ENCODE results near the gene IL36A. TPM values are rescaled to one million over a fixed set of nuclear protein-coding genes. Genes with fewer than 3 reads are reported as not detected.

Gene IL36A
- polyA plus RNA-seq, 1 of the 3 experiments (the other 2 are of a cell fraction) = not detected

- H3K79me2 ChIP-seq (ENCODE audit: insufficient read depth) = no peaks in the 10 kb centered on the region
- no peak for DNase-seq
- H3K4me1 ChIP-seq (ENCODE audit: control insufficient read depth in 1 of 2, insufficient read depth in 2 of 2, low read depth in 1 of 2, low read length in 1 of 2) = no peaks in the 10 kb centered on the region
- no peaks in the 10 kb centered on the region for H3K9me3 ChIP-seq
- no peaks in the 10 kb centered on the region for H3F3A ChIP-seq (replicated peaks; ENCODE audit: insufficient read depth)
- no peak overlapping the region for H3K27ac ChIP-seq (ENCODE audit: low read depth in 2 of 2, low read length in 1 of 2)
- H4K20me1 ChIP-seq (ENCODE audit: insufficient read depth) = no peaks in the 10 kb centered on the region
- POLR2A ChIA-PET = no interaction called here
- no peak overlapping the region for H3K4me3 ChIP-seq (ENCODE audit: low read depth in 2 of 2, low read length in 1 of 2)
- H3K9ac ChIP-seq = no peak overlapping the region
- no peak for TF ChIP-seq CTCF (IDR thresholded peaks at IDR 0.05)
- no peak for TF ChIP-seq JUND (IDR thresholded peaks at IDR 0.05)
- TF ChIP-seq EP300 (IDR thresholded peaks at IDR 0.05; ENCODE audit: borderline replicate concordance in 1 of 2, low read depth in 1 of 2, low read length in 1 of 2) = no peak
- TF ChIP-seq RCOR1 (IDR thresholded peaks at IDR 0.05; ENCODE audit: low read length) = no peak
- no peak for TF ChIP-seq CHD2 (IDR thresholded peaks at IDR 0.05; ENCODE audit: low read length, partially characterized antibody)
- no peak for TF ChIP-seq MEF2A (IDR thresholded peaks at IDR 0.05; ENCODE audit: borderline replicate concordance, low read depth)
- TF ChIP-seq YY1 (IDR thresholded peaks at IDR 0.05; ENCODE audit: low read depth) = no peak
- TF ChIP-seq ZBTB33 (IDR thresholded peaks at IDR 0.05; ENCODE audit: borderline replicate concordance, low read depth) = no peak
- no peaks in the 10 kb centered on the region for H3K36me3 ChIP-seq (replicated peaks in 1 of 2; ENCODE audit: control insufficient read depth in 1 of 2, insufficient read depth in 2 of 2, low read length in 1 of 2)
- CTCF ChIA-PET = interaction anchor here (0.6 kb wide), 1 partner anchor 9 kb away, joined by 3 read pairs; no protein-coding TSS in a partner anchor
- H3K9me2 ChIP-seq = no peaks in the 10 kb centered on the region
- no peak overlapping the region for H2AFZ ChIP-seq (ENCODE audit: low read depth)
- no peak overlapping the region for H3K4me2 ChIP-seq
- H3K27me3 ChIP-seq (ENCODE audit: insufficient read depth) = peaks cover 3% of the 10 kb centered on the region; the same call in 1 of the 2 replicates
- WGBS (ENCODE audit: low lambda C conversion rate) = 8% methylated on average over 1 of the region's 1 CpG
Measured at GRCh38 chr2:113032737-113033136, 27.5 kb downstream of the IL36A start.

- Histone ChIP-seq H3K27me3 (ENCODE audit: insufficient read depth) (no peaks in the 10 kb centered on the region; the same call in 1 of the 2 replicates), H2AFZ (ENCODE audit: low read depth) (no peak overlapping the region)
- POLR2A ChIA-PET = no interaction called here
- no peak for TF ChIP-seq PBX3 (IDR thresholded peaks at IDR 0.05)
- no peak for TF ChIP-seq GATA2 (CRISPR knock-in tag; IDR thresholded peaks at IDR 0.05)
- TF ChIP-seq NFIC (IDR thresholded peaks at IDR 0.05; ENCODE audit: borderline replicate concordance) = no peak
- no peak for TF ChIP-seq POLR2AphosphoS5 (IDR thresholded peaks at IDR 0.05; ENCODE audit: low read depth, low read length)
- no peak for TF ChIP-seq CHD2 (IDR thresholded peaks at IDR 0.05; ENCODE audit: low read length, partially characterized antibody)
- TF ChIP-seq TCF12 (IDR thresholded peaks at IDR 0.05) = no peak
- TF ChIP-seq MXI1 (IDR thresholded peaks at IDR 0.05; ENCODE audit: low read depth, low read length) = no peak
- TF ChIP-seq MEF2A (IDR thresholded peaks at IDR 0.05; ENCODE audit: borderline replicate concordance, low read depth) = no peak
- no peak for TF ChIP-seq JUND (IDR thresholded peaks at IDR 0.05)
- no peak for TF ChIP-seq NRF1 (IDR thresholded peaks at IDR 0.05; ENCODE audit: low read depth, low read length)
- no peak for TF ChIP-seq EP300 (IDR thresholded peaks at IDR 0.05; ENCODE audit: borderline replicate concordance in 1 of 2, low read depth in 1 of 2, low read length in 1 of 2)
- no peak for TF ChIP-seq USF2 (IDR thresholded peaks at IDR 0.05; ENCODE audit: borderline replicate concordance, low read depth, low read length)
- TF ChIP-seq ZBTB33 (IDR thresholded peaks at IDR 0.05; ENCODE audit: borderline replicate concordance, low read depth) = no peak
- TF ChIP-seq GABPA (IDR thresholded peaks at IDR 0.05; ENCODE audit: low read depth) = no peak
- TF ChIP-seq TEAD4 (IDR thresholded peaks at IDR 0.05; ENCODE audit: borderline replicate concordance, insufficient read depth) = no peak
- no peak for TF ChIP-seq FOXM1 (IDR thresholded peaks at IDR 0.05; ENCODE audit: low read depth)
- no peak for TF ChIP-seq TAF1 (IDR thresholded peaks at IDR 0.05; ENCODE audit: borderline replicate concordance, low read depth, low read length)
- no peak for TF ChIP-seq SMC3 (IDR thresholded peaks at IDR 0.05; ENCODE audit: low read depth, low read length)
Measured at GRCh38 chr2:113034016-113034415, 28.8 kb downstream of the IL36A start.

More at GRCh38 chr2:113034016-113034415, 28.8 kb downstream of the IL36A start:
- H3K79me2 ChIP-seq (ENCODE audit: insufficient read depth) = no peaks in the 10 kb centered on the region
- H4K20me1 ChIP-seq (ENCODE audit: insufficient read depth) = no peaks in the 10 kb centered on the region
- no peaks in the 10 kb centered on the region for H3F3A ChIP-seq (replicated peaks; ENCODE audit: insufficient read depth)
- no peak overlapping the region for H3K4me2 ChIP-seq
- no peaks in the 10 kb centered on the region for H3K4me1 ChIP-seq (ENCODE audit: control insufficient read depth in 1 of 2, insufficient read depth in 2 of 2, low read depth in 1 of 2, low read length in 1 of 2)
- DNase-seq = no peak
- no peaks in the 10 kb centered on the region for H3K36me3 ChIP-seq (replicated peaks in 1 of 2; ENCODE audit: control insufficient read depth in 1 of 2, insufficient read depth in 2 of 2, low read length in 1 of 2)
- no peak overlapping the region for H3K9ac ChIP-seq
- no peaks in the 10 kb centered on the region for H3K9me3 ChIP-seq
- CTCF ChIA-PET = no interaction called here
- H3K4me3 ChIP-seq (ENCODE audit: low read depth in 2 of 2, low read length in 1 of 2) = no peak overlapping the region
- no peak overlapping the region for H3K27ac ChIP-seq (ENCODE audit: low read depth in 2 of 2, low read length in 1 of 2)
- no peaks in the 10 kb centered on the region for H3K9me2 ChIP-seq
- WGBS (ENCODE audit: low lambda C conversion rate) = 0% methylated on average over 3 of the region's 3 CpGs
